Activated CD4-positive, alpha-beta T cell treated with anti-CD3 and anti-CD28 coated beads, Interleukin-2, Interleukin-6, amounts not matched to agents 100 ng/mL and 50 ng/mL, durations not matched to agents 16 hours and 8 hours (primary cell): ENCODE results near the gene TMOD1.
"Not testable (repeated sequence)": the region's sequence is repeated elsewhere in the genome, so short reads cannot be mapped to it uniquely, and the experiment has no call there.

ENCODE experiments used
- DNase-seq: peaks from one replicate; pipeline ENCODE4 v3.0.0-alpha.2; 2020

TMOD1 gene

GRCh38 chr9:97601228-97601898 is 99.9 kb downstream of the TMOD1 start:
- no peak for DNase-seq

GRCh38 chr9:97602430-97602829 is 101.0 kb downstream of the TMOD1 start:
- no peak for DNase-seq

- no peak for DNase-seq
Measured at GRCh38 chr9:97604901-97605645, 103.6 kb downstream of the TMOD1 start.

GRCh38 chr9:97615439-97616072 is 114.1 kb downstream of the TMOD1 start:
- peak; percentile 68 for DNase-seq

GRCh38 chr9:97617939-97618416 is 116.5 kb downstream of the TMOD1 start:
- peak; percentile 37 for DNase-seq

- not testable (repeated sequence) for DNase-seq
Measured at GRCh38 chr9:97620063-97620462, 118.6 kb downstream of the TMOD1 start.

- DNase-seq = not testable (repeated sequence)
Measured at GRCh38 chr9:97622483-97622882, 121.0 kb downstream of the TMOD1 start.

GRCh38 chr9:97623946-97624345 is 122.5 kb downstream of the TMOD1 start:
- DNase-seq = no peak

- no peak for DNase-seq
Measured at GRCh38 chr9:97625620-97626019, 124.2 kb downstream of the TMOD1 start.

- DNase-seq = no peak
Measured at GRCh38 chr9:97627624-97628023, 126.2 kb downstream of the TMOD1 start.

GRCh38 chr9:97628668-97629067 is 127.2 kb downstream of the TMOD1 start:
- DNase-seq = no peak

- no peak for DNase-seq
Measured at GRCh38 chr9:97629156-97629555, 127.7 kb downstream of the TMOD1 start.

GRCh38 chr9:97630591-97630990 is 129.1 kb downstream of the TMOD1 start:
- DNase-seq = no peak

GRCh38 chr9:97632248-97632984 is 130.9 kb downstream of the TMOD1 start:
- DNase-seq = no peak

- DNase-seq = peak; percentile 98
Measured at GRCh38 chr9:97632985-97633858, 131.8 kb downstream of the TMOD1 start, which contains the start of the genes NCBP1 and TSTD2. TSS of gene NCBP1 (plus strand) at chr9:97633821. CDS start at chr9:97633882, 61 bp downstream. TSS of gene TSTD2 (minus strand) at chr9:97633368. CDS start at chr9:97627562, 5,806 bp downstream.

GRCh38 chr9:97633859-97634490 is 132.5 kb downstream of the TMOD1 start:
- DNase-seq = peak; percentile 10

- no peak for DNase-seq
Measured at GRCh38 chr9:97635026-97635425, 133.6 kb downstream of the TMOD1 start.

- DNase-seq = no peak
Measured at GRCh38 chr9:97636903-97637302, 135.4 kb downstream of the TMOD1 start.

GRCh38 chr9:97638666-97639065 is 137.2 kb downstream of the TMOD1 start:
- peak; percentile 14 for DNase-seq

GRCh38 chr9:97640325-97640724 is 138.9 kb downstream of the TMOD1 start:
- DNase-seq = no peak

GRCh38 chr9:97645720-97646119 is 144.3 kb downstream of the TMOD1 start:
- DNase-seq = no peak
